ENCODE data around the gene DIAPH2.

Gene DIAPH2

DNA sequence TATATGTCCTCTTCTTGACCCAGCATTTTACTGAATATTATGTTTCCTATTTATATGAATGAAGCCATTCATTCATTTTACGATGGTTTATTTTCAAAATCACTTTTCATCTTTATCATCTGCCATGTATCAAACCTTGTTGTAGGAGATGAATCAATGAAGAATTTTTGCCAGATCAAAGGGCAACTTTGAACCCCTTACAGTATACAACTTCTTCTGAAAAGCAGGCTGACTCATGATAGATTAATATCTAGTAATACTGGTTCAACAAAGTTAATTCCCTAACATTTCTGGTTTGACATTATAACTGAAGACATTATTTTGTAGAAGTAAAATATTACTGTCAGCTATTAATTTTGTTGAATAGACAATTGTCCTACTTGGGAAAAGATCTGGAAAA, 425.1 kb downstream of the DIAPH2 start:
- H3K4me3 ChIP-seq (ENCODE audit: low read depth, low read length): no peak overlapping the region
- no peak for DNase-seq (ENCODE audit: low read depth)
- TF ChIP-seq POLR2A (IDR thresholded peaks at IDR 0.05; ENCODE audit: extremely low read depth, insufficient read length) (no peak), MYC (IDR thresholded peaks at IDR 0.05; ENCODE audit: low read depth, low read length) (no peak)
- TF ChIP-seq, protein P1, sequence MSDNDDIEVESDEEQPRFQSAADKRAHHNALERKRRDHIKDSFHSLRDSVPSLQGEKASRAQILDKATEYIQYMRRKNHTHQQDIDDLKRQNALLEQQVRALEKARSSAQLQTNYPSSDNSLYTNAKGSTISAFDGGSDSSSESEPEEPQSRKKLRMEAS (IDR thresholded peaks at IDR 0.05; ENCODE audit: low read depth, low read length): no peak
- TF ChIP-seq, protein P2, sequence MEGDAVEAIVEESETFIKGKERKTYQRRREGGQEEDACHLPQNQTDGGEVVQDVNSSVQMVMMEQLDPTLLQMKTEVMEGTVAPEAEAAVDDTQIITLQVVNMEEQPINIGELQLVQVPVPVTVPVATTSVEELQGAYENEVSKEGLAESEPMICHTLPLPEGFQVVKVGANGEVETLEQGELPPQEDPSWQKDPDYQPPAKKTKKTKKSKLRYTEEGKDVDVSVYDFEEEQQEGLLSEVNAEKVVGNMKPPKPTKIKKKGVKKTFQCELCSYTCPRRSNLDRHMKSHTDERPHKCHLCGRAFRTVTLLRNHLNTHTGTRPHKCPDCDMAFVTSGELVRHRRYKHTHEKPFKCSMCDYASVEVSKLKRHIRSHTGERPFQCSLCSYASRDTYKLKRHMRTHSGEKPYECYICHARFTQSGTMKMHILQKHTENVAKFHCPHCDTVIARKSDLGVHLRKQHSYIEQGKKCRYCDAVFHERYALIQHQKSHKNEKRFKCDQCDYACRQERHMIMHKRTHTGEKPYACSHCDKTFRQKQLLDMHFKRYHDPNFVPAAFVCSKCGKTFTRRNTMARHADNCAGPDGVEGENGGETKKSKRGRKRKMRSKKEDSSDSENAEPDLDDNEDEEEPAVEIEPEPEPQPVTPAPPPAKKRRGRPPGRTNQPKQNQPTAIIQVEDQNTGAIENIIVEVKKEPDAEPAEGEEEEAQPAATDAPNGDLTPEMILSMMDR (IDR thresholded peaks at IDR 0.05; ENCODE audit: low read depth, low read length): no peak

DNA sequence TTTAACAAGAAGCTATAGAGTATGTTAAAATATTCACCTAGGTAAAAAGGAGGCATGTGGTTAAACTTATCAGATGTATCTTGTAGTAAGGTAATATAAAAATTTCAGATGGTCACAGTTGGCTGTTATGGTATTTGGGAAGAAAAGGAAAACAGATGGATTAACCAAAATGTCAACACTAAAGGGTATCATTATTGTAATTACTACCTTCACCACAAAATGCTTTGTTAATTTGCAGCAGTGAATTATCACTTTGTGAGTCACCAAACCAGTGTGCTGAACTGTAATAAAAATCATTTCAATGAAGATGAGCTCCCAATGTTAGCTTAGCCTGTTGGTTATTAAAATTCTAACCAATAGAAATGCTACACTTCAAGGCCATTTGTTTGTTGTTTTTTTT, 432.9 kb downstream of the DIAPH2 start:
- no peak for TF ChIP-seq POLR2A (IDR thresholded peaks at IDR 0.05; ENCODE audit: extremely low read depth, insufficient read length)
- TF ChIP-seq, protein P2 (IDR thresholded peaks at IDR 0.05; ENCODE audit: low read depth, low read length): no peak
- TF ChIP-seq, protein P1 (IDR thresholded peaks at IDR 0.05; ENCODE audit: low read depth, low read length): no peak
- no peak for TF ChIP-seq MYC (IDR thresholded peaks at IDR 0.05; ENCODE audit: low read depth, low read length)
- no peak overlapping the region for H3K4me3 ChIP-seq (ENCODE audit: low read depth, low read length)
- DNase-seq (ENCODE audit: low read depth): no peak

DNA sequence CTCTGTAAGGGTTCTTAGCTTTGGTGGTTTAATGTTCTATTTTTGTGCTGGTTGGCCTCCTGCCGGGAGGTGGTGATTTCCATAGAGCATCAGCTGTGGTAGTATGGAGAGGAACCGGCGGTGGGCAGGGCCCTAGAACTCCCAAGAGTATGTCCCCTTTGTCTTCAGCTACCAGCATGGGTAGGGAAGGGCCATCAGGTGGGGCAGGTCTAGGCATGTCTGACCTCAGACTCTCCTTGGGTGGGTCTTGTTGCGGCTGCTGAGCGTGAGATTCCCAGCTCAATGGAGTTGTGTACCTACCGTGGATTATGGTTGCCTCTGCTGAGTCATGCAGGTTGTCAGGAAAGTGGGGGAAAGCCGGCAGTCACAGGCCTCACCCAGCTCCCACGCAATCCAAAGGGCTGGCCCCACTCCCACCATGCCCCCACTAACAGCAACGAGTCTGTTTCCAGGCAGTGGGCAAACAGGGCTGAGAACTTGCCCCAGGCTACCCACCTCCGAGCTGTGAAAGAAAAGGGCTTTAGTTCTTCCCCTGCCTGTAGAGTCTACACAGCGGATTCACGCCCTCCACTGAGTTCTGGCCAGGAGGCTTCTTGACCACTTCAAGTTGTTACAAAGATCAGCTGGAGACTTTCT, 434.9 kb downstream of the DIAPH2 start:
- no peak overlapping the region for H3K4me3 ChIP-seq (ENCODE audit: low read depth, low read length)
- DNase-seq (ENCODE audit: low read depth): no peak
- TF ChIP-seq, protein P1 (IDR thresholded peaks at IDR 0.05; ENCODE audit: low read depth, low read length): no peak
- TF ChIP-seq, protein P2 (IDR thresholded peaks at IDR 0.05; ENCODE audit: low read depth, low read length): no peak
- no peak for TF ChIP-seq MYC (IDR thresholded peaks at IDR 0.05; ENCODE audit: low read depth, low read length)
- TF ChIP-seq POLR2A (IDR thresholded peaks at IDR 0.05; ENCODE audit: extremely low read depth, insufficient read length): no peak

DNA sequence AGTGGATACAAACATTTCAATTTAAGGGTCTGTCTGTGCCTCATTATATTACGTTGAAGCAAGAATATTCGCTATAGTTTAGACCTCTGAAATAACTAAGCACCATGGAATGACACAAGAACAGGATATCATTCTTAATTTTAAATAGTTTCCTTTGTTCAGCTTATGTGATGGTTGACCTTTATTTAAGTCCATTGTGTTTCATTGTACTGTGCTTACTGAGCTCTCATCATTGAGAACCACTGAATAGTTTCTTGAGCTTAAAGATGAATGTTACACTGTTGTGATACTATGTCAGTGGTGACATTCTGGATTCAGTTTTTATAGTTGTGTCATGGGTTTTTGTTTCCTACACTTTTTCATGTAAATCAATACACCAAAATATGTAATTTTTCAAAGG, 438.4 kb downstream of the DIAPH2 start:
- TF ChIP-seq MYC (IDR thresholded peaks at IDR 0.05; ENCODE audit: low read depth, low read length) (no peak), POLR2A (IDR thresholded peaks at IDR 0.05; ENCODE audit: extremely low read depth, insufficient read length) (no peak)
- TF ChIP-seq, protein P2 (IDR thresholded peaks at IDR 0.05; ENCODE audit: low read depth, low read length): no peak
- TF ChIP-seq, protein P1 (IDR thresholded peaks at IDR 0.05; ENCODE audit: low read depth, low read length): no peak

DNA sequence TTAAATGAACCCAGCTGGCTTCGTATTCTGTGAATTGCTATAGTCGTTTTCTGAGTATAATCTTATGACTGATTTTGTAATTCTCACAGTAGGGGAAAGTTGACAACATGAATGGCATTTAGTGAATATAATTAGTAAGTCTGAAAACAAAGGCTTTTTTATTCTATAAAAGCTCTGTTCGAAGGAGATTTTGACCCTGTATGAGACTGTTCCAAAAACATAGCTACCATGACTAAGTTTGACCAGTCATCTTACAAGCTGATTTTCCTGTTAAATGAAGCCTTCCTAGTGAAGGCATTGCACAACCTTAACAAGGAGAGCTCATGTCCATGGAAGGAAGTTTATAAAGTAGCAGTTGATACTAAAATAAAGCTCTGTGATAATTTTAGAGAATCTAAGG, 441.4 kb downstream of the DIAPH2 start:
- no peak overlapping the region for H3K4me3 ChIP-seq (ENCODE audit: low read depth, low read length)
- no peak for DNase-seq (ENCODE audit: low read depth)
- TF ChIP-seq, protein P1 (IDR thresholded peaks at IDR 0.05; ENCODE audit: low read depth, low read length): no peak
- TF ChIP-seq, protein P2 (IDR thresholded peaks at IDR 0.05; ENCODE audit: low read depth, low read length): no peak
- TF ChIP-seq POLR2A (IDR thresholded peaks at IDR 0.05; ENCODE audit: extremely low read depth, insufficient read length): no peak

More for the DNA sequence above, 438.4 kb downstream of the DIAPH2 start:
- DNase-seq (ENCODE audit: low read depth): no peak
- H3K4me3 ChIP-seq (ENCODE audit: low read depth, low read length): no peak overlapping the region

Measured in NB4 (cell line).